ENCODE measurements around the gene ENC1. TPM values are rescaled to one million over a fixed set of nuclear protein-coding genes. Genes with fewer than 3 reads are reported as not detected.

The ENC1 gene
- total RNA-seq, 1 experiment from 2014 or later: 37.0 TPM

DNA sequence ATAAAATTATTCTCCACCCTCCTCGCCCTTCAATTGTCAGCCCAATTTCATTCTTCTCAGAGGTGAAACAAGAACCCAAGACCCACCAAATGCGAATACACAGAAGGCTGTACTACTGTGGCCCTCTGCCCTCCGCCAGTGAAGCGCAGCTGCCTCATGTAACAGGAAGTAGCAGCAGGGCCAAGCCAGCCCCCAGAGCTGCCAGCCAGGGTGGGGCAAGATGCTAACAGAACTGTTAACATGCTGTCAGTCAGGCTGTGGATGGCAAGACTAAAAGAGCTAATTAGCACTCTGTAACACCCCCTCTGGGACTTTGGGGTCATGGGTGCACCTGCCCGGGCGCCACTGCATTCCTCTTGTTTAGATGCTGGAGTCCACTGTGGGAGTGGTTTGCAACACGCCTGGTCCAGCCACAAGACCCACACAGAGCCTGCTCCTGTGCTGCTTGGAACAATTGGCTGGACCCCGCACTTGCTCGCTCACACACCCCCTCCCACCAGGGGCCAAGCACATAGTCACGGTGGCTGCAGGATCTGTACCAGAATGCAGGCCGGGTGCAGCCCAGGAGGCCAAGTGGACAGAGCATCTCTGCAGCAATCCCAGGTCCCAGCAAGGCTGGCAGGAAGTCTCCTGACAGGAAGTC, 30.0 kb upstream of the ENC1 start:
- in situ Hi-C loops (cut with HindIII; ENCODE audit: low pct_unique_long_range_greater_than_20kb, low sequenced_read_pairs) (no loop called here), intact Hi-C loops (cut with micrococcal nuclease; ENCODE audit: unreplicated experiment) (no loop called here)
- H3K4me1 ChIP-seq (ENCODE audit: control insufficient read depth, insufficient read depth, low read length): no peaks in the 10 kb centered on the region
- no peak overlapping the region for H3K4me3 ChIP-seq (ENCODE audit: low read depth in 2 of 2, low read length in 2 of 2)
- TF ChIP-seq POLR2AphosphoS5 (IDR thresholded peaks at IDR 0.05; ENCODE audit: low read depth, low read length): no peak
- TF ChIP-seq, protein P1, sequence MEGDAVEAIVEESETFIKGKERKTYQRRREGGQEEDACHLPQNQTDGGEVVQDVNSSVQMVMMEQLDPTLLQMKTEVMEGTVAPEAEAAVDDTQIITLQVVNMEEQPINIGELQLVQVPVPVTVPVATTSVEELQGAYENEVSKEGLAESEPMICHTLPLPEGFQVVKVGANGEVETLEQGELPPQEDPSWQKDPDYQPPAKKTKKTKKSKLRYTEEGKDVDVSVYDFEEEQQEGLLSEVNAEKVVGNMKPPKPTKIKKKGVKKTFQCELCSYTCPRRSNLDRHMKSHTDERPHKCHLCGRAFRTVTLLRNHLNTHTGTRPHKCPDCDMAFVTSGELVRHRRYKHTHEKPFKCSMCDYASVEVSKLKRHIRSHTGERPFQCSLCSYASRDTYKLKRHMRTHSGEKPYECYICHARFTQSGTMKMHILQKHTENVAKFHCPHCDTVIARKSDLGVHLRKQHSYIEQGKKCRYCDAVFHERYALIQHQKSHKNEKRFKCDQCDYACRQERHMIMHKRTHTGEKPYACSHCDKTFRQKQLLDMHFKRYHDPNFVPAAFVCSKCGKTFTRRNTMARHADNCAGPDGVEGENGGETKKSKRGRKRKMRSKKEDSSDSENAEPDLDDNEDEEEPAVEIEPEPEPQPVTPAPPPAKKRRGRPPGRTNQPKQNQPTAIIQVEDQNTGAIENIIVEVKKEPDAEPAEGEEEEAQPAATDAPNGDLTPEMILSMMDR (IDR thresholded peaks at IDR 0.05): no peak
- TF ChIP-seq, protein P2, sequence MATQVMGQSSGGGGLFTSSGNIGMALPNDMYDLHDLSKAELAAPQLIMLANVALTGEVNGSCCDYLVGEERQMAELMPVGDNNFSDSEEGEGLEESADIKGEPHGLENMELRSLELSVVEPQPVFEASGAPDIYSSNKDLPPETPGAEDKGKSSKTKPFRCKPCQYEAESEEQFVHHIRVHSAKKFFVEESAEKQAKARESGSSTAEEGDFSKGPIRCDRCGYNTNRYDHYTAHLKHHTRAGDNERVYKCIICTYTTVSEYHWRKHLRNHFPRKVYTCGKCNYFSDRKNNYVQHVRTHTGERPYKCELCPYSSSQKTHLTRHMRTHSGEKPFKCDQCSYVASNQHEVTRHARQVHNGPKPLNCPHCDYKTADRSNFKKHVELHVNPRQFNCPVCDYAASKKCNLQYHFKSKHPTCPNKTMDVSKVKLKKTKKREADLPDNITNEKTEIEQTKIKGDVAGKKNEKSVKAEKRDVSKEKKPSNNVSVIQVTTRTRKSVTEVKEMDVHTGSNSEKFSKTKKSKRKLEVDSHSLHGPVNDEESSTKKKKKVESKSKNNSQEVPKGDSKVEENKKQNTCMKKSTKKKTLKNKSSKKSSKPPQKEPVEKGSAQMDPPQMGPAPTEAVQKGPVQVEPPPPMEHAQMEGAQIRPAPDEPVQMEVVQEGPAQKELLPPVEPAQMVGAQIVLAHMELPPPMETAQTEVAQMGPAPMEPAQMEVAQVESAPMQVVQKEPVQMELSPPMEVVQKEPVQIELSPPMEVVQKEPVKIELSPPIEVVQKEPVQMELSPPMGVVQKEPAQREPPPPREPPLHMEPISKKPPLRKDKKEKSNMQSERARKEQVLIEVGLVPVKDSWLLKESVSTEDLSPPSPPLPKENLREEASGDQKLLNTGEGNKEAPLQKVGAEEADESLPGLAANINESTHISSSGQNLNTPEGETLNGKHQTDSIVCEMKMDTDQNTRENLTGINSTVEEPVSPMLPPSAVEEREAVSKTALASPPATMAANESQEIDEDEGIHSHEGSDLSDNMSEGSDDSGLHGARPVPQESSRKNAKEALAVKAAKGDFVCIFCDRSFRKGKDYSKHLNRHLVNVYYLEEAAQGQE (IDR thresholded peaks at IDR 0.05; ENCODE audit: insufficient read depth in 1 of 2, low read depth in 2 of 2, low read length in 1 of 2): no peak
- no peak for TF ChIP-seq TCF7L2 (IDR thresholded peaks at IDR 0.05; ENCODE audit: low read depth, low read length)
- no peak for TF ChIP-seq SIN3A (IDR thresholded peaks at IDR 0.05; ENCODE audit: borderline replicate concordance, insufficient read depth, low read depth, low read length)
- no TSS peak for BruUV-seq (replicated peaks)
- no peaks in the 10 kb centered on the region for H3K36me3 ChIP-seq (ENCODE audit: control insufficient read depth, insufficient read depth, low read length)
- CTCF ChIA-PET: no interaction called here
- POLR2A ChIA-PET: no interaction called here
- no peak for DNase-seq (ENCODE audit: low read depth, low spot score)
- no peaks in the 10 kb centered on the region; the same call in 1 of the 2 replicates for H3K9me3 ChIP-seq (ENCODE audit: control insufficient read depth, insufficient read depth, low read depth, low read length)
- H3K27ac ChIP-seq (ENCODE audit: low read length): no peak overlapping the region
- H3K27me3 ChIP-seq (ENCODE audit: control insufficient read depth, insufficient read depth, low read length): no peaks in the 10 kb centered on the region; the same call in 1 of the 2 replicates
- no peak for ATAC-seq

DNA sequence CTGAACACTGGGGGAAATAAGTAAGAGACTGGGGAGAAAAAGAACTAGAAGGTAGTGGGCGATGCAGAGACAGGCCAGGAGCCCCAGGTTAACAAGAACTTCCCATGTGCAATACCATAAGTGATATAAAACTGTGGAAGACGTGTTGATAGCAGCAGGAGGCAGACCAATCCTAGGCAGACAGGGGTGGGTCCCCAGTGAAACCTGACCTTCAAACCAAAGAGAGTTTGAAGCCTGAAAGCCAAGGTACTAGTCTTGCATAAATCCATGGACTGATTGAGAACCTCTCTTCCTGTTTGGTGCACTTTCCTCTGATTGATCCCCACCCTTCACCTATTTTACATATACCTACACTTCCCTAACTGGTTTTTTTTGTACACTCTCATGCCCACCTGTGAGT, 29.3 kb upstream of the ENC1 start:
- BruUV-seq (replicated peaks): no TSS peak
- DNase-seq (ENCODE audit: low read depth, low spot score): no peak
- Histone ChIP-seq H3K9me3 (ENCODE audit: control insufficient read depth, insufficient read depth, low read depth, low read length) (no peaks in the 10 kb centered on the region; the same call in 1 of the 2 replicates), H3K27ac (ENCODE audit: low read length) (no peak overlapping the region), H3K27me3 (ENCODE audit: control insufficient read depth, insufficient read depth, low read length) (peaks cover 2% of the 10 kb centered on the region; the same call in 1 of the 2 replicates), H3K4me1 (ENCODE audit: control insufficient read depth, insufficient read depth, low read length) (no peaks in the 10 kb centered on the region), H3K4me3 (ENCODE audit: low read depth in 2 of 2, low read length in 2 of 2) (no peak overlapping the region), H3K36me3 (ENCODE audit: control insufficient read depth, insufficient read depth, low read length) (no peaks in the 10 kb centered on the region)
- POLR2A ChIA-PET: no interaction called here
- TF ChIP-seq POLR2AphosphoS5 (IDR thresholded peaks at IDR 0.05; ENCODE audit: low read depth, low read length): no peak
- TF ChIP-seq, protein P2 (IDR thresholded peaks at IDR 0.05; ENCODE audit: insufficient read depth in 1 of 2, low read depth in 2 of 2, low read length in 1 of 2): no peak
- TF ChIP-seq, protein P1 (IDR thresholded peaks at IDR 0.05): no peak
- TF ChIP-seq TCF7L2 (IDR thresholded peaks at IDR 0.05; ENCODE audit: low read depth, low read length): no peak
- no peak for TF ChIP-seq SIN3A (IDR thresholded peaks at IDR 0.05; ENCODE audit: borderline replicate concordance, insufficient read depth, low read depth, low read length)
- CTCF ChIA-PET: no interaction called here
- intact Hi-C loops (cut with micrococcal nuclease; ENCODE audit: unreplicated experiment) (no loop called here), in situ Hi-C loops (cut with HindIII; ENCODE audit: low pct_unique_long_range_greater_than_20kb, low sequenced_read_pairs) (no loop called here)
- ATAC-seq: no peak
